Activated CD4-positive, alpha-beta T cell treated with anti-CD3 and anti-CD28 coated beads, Interleukin-2, amount 10 ng/mL, durations not matched to agents 7 days and 5 days (primary cell): ENCODE results near the gene CCDC90B. TPM values are rescaled to one million over a fixed set of nuclear protein-coding genes. Genes with fewer than 3 reads are reported as not detected.
"Not testable (repeated sequence)": the region's sequence is repeated elsewhere in the genome, so short reads cannot be mapped to it uniquely, and the experiment has no call there.

Experiments used
- CTCF ChIA-PET: fragments of 350-600 bp; sonication (Branson Sonifier 250); formaldehyde crosslinking; loops from one replicate; lab custom pipeline; 2021; ENCODE audit warnings: antibody characterized with exemption; lab: Charles Lee
- POLR2A ChIA-PET: fragments of 350-600 bp; sonication (Branson Sonifier 250); formaldehyde crosslinking; loops from one replicate; lab custom pipeline; 2021; ENCODE audit warnings: antibody characterized with exemption; lab: Charles Lee
- DNase-seq: peaks from one replicate; pipeline ENCODE4 v3.0.0-alpha.2; 2020
- H3K27ac Mint-ChIP-seq: one replicate; pipeline ENCODE4 v1.8.0; 2021; ENCODE audit warnings: mild to moderate bottlenecking, moderate library complexity, mixed read lengths
- H3K27me3 Mint-ChIP-seq: one replicate; pipeline ENCODE4 v1.8.0; 2021; ENCODE audit warnings: mixed read lengths
- H3K36me3 Mint-ChIP-seq: one replicate; pipeline ENCODE4 v1.8.0; 2021; ENCODE audit warnings: low read depth, mixed read lengths
- H3K4me1 Mint-ChIP-seq: one replicate; pipeline ENCODE4 v1.8.0; 2021; ENCODE audit warnings: mixed read lengths
- H3K4me3 Mint-ChIP-seq: one replicate; pipeline ENCODE4 v1.8.0; 2021; ENCODE audit warnings: mild to moderate bottlenecking, moderate library complexity, mixed read lengths
- H3K9me3 Mint-ChIP-seq: one replicate; pipeline ENCODE4 v1.8.0; 2021; ENCODE audit warnings: mixed read lengths
- total RNA-seq, 2 experiments: library from RNA; stranded (reverse); gene quantifications; one replicate each; pipeline ENCODE4 v1.2.3, GENCODE V29; 2021

Gene CCDC90B
- total RNA-seq, 2 experiments from 2014 or later = 27.9 to 38.5 TPM

GRCh38 chr11:83282084-83282716 is 4.0 kb downstream of the CCDC90B start:
- peaks cover 4% of the 10 kb centered on the region for H3K9me3 Mint-ChIP-seq
- peaks cover 36% of the 10 kb centered on the region for H3K4me1 Mint-ChIP-seq
- DNase-seq = no peak
- ChIA-PET POLR2A (no interaction called here), CTCF (interaction anchor here (0.6 to 2.4 kb wide), 2 partner anchors 10 to 252 kb away, joined by 3 to 15 read pairs; no protein-coding TSS in a partner anchor)
- H3K27me3 Mint-ChIP-seq = no peaks in the 10 kb centered on the region
- H3K27ac Mint-ChIP-seq = no peak overlapping the region
- no peak overlapping the region for H3K4me3 Mint-ChIP-seq
- H3K36me3 Mint-ChIP-seq = peaks cover 21% of the 10 kb centered on the region

GRCh38 chr11:83280256-83280655 is 5.9 kb downstream of the CCDC90B start:
- peaks cover 28% of the 10 kb centered on the region for H3K36me3 Mint-ChIP-seq
- CTCF ChIA-PET = interaction anchor here (1.0 kb wide), 1 partner anchor 91 kb away, joined by 3 read pairs; no protein-coding TSS in a partner anchor

GRCh38 chr11:83278351-83278750 is 7.8 kb downstream of the CCDC90B start:
- DNase-seq = no peak
- H3K36me3 Mint-ChIP-seq = peaks cover 23% of the 10 kb centered on the region
- CTCF ChIA-PET = no interaction called here
- H3K4me3 Mint-ChIP-seq = no peak overlapping the region
- POLR2A ChIA-PET = no interaction called here
- H3K4me1 Mint-ChIP-seq = peaks cover 14% of the 10 kb centered on the region
- no peaks in the 10 kb centered on the region for H3K9me3 Mint-ChIP-seq
- no peaks in the 10 kb centered on the region for H3K27me3 Mint-ChIP-seq
- H3K27ac Mint-ChIP-seq = no peak overlapping the region

More at GRCh38 chr11:83280256-83280655, 5.9 kb downstream of the CCDC90B start:
- H3K4me3 Mint-ChIP-seq = no peak overlapping the region
- no peaks in the 10 kb centered on the region for H3K27me3 Mint-ChIP-seq
- peaks cover 29% of the 10 kb centered on the region for H3K4me1 Mint-ChIP-seq
- no peak for DNase-seq
- POLR2A ChIA-PET = no interaction called here
- H3K9me3 Mint-ChIP-seq = no peaks in the 10 kb centered on the region
- H3K27ac Mint-ChIP-seq = no peak overlapping the region

DNA sequence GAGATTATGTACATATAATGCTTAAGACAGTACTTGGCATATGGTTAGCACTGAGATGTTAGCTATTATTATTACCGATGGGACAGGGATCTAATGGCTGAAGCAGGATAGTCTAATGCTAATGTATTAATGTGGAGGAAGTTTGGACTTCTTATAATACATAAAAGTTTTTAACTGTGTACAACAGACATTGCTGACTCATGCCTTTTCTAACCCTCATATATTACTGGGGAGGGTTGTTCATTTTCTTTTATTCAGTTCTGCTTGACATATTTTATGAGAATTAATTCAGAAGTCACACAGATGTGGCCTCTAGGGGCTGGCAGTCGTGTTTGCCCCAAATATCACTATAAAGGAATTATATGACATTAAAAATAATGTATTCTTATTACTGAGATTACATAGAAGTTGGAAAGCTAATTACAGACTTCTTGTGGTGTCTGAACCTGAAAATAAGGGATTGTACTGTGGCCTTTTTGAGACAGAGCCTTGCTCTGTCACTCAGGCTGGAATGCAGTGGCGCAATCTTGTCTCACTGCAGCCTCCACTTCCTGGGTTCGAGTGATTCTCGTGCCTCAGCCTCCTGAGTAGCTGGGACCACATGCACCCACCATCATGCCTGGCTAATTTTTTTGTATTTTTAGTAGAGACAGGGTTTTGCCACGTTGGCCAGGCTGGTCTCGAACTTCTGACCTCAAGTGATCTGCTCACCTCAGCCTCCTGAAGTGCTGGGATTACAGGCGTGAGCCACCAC is 10.1 kb downstream of the CCDC90B start:
- POLR2A ChIA-PET = no interaction called here

DNA sequence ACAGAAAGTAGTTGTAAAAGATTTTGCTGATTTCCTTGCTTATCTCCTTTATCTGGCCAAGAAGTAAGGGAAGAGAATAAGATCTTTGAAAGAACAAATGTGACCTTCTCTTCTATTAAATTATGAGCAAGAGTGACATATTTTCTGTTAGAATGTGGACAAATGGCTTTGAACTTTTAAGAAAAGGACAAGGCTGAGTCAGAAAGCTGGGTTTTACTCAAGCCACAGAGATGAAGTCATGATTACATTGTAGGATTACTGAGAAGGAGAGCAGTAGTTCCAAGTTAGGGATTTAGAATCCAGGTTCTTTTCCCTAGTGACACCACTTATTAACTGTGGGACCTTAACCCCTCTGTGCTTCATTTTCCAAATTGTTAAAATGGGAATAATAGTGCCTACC is 13.5 kb downstream of the CCDC90B start:
- Mint-ChIP-seq H3K9me3 (peaks cover 2% of the 10 kb centered on the region), H3K27me3 (no peaks in the 10 kb centered on the region), H3K4me1 (peaks cover 1% of the 10 kb centered on the region), H3K27ac (no peak overlapping the region), H3K4me3 (no peak overlapping the region), H3K36me3 (peaks cover 58% of the 10 kb centered on the region)
- POLR2A ChIA-PET = no interaction called here
- DNase-seq = no peak
- CTCF ChIA-PET = interaction anchor here (1.7 kb wide), 1 partner anchor 19 kb away, joined by 4 read pairs; no protein-coding TSS in a partner anchor

More for the DNA sequence above, 10.1 kb downstream of the CCDC90B start:
- CTCF ChIA-PET = interaction anchor here (0.7 to 1.1 kb wide), 2 partner anchors 26 to 54 kb away, joined by 3 to 5 read pairs; no protein-coding TSS in a partner anchor
- H3K4me1 Mint-ChIP-seq = peaks cover 5% of the 10 kb centered on the region
- no peak overlapping the region for H3K27ac Mint-ChIP-seq
- no peaks in the 10 kb centered on the region for H3K27me3 Mint-ChIP-seq
- H3K36me3 Mint-ChIP-seq = peaks cover 41% of the 10 kb centered on the region
- peaks cover 2% of the 10 kb centered on the region for H3K9me3 Mint-ChIP-seq
- no peak for DNase-seq
- H3K4me3 Mint-ChIP-seq = no peak overlapping the region

GRCh38 chr11:83271734-83272133 is 14.4 kb downstream of the CCDC90B start:
- peaks cover 64% of the 10 kb centered on the region for H3K36me3 Mint-ChIP-seq
- not testable (repeated sequence) for H3K4me1 Mint-ChIP-seq, DNase-seq

GRCh38 chr11:83269080-83269479 is 17.1 kb downstream of the CCDC90B start:
- CTCF ChIA-PET, POLR2A ChIA-PET, DNase-seq, H3K4me1 Mint-ChIP-seq, H3K9me3 Mint-ChIP-seq, H3K27me3 Mint-ChIP-seq, H3K4me3 Mint-ChIP-seq: not testable (repeated sequence)
- Mint-ChIP-seq H3K27ac (peak overlapping the region; percentile 10), H3K36me3 (peaks cover 74% of the 10 kb centered on the region)

More at GRCh38 chr11:83271734-83272133, 14.4 kb downstream of the CCDC90B start:
- H3K4me3 Mint-ChIP-seq, H3K27ac Mint-ChIP-seq, POLR2A ChIA-PET, H3K9me3 Mint-ChIP-seq, CTCF ChIA-PET, H3K27me3 Mint-ChIP-seq: not testable (repeated sequence)

DNA sequence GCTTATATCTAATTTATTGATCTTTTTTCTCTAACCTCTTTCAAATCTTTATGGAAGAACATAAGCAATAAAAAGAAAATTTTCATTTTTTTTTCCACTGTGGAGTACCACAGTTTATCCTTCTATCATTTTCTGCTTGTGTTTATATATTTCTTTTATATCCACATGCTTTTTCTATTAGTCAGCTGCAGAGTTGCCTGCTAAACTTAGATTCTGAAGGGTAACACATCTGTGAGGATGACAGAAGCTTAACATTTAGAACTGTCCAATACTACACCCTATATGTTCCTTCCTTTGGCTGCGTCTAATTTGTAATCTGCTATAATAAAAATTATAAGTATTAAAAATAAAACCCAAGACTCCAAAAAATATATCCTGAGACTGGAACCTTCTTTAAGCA is 20.8 kb downstream of the CCDC90B start:
- H3K27me3 Mint-ChIP-seq = no peaks in the 10 kb centered on the region
- peaks cover 1% of the 10 kb centered on the region for H3K4me1 Mint-ChIP-seq
- no peak for DNase-seq
- ChIA-PET POLR2A (no interaction called here), CTCF (interaction anchor here (1.3 kb wide), 1 partner anchor 10 kb away, joined by 5 read pairs; no protein-coding TSS in a partner anchor)
- H3K27ac Mint-ChIP-seq = no peak overlapping the region
- no peaks in the 10 kb centered on the region for H3K9me3 Mint-ChIP-seq
- no peak overlapping the region for H3K4me3 Mint-ChIP-seq
- H3K36me3 Mint-ChIP-seq = peaks cover 52% of the 10 kb centered on the region

DNA sequence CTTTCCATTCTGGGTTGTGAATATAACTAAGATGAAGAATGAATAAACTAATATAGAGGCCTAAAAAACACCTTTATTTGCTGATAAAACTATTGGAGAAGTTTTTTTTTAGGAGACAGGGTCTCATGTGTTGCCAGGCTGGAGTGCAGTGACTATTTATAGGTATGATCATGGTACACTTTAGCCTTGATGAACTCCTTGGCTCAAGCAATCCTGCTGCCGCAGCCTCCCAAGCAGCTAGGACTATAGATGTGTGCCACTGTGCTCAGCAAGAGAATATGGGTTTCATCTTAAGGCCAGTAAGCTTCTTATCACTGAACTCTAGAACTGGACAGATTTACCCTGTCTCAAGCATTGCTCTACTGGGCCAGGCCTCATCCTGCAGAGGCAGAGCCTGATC is 26.6 kb downstream of the CCDC90B start:
- Mint-ChIP-seq H3K4me1 (no peaks in the 10 kb centered on the region), H3K27ac (no peak overlapping the region), H3K27me3 (no peaks in the 10 kb centered on the region), H3K36me3 (peaks cover 14% of the 10 kb centered on the region), H3K9me3 (no peaks in the 10 kb centered on the region), H3K4me3 (no peak overlapping the region)
- POLR2A ChIA-PET = no interaction called here
- CTCF ChIA-PET = no interaction called here
- no peak for DNase-seq

- CTCF ChIA-PET = interaction anchor here (1.0 to 1.1 kb wide), 2 partner anchors 12 to 30 kb away, joined by 3 read pairs; no protein-coding TSS in a partner anchor
- POLR2A ChIA-PET = no interaction called here
- DNase-seq = no peak
- Mint-ChIP-seq H3K9me3 (no peaks in the 10 kb centered on the region), H3K27ac (no peak overlapping the region), H3K4me1 (no peaks in the 10 kb centered on the region), H3K36me3 (peaks cover 7% of the 10 kb centered on the region), H3K4me3 (no peak overlapping the region), H3K27me3 (no peaks in the 10 kb centered on the region)
Observed at GRCh38 chr11:83257761-83258168, 28.4 kb downstream of the CCDC90B start.

DNA sequence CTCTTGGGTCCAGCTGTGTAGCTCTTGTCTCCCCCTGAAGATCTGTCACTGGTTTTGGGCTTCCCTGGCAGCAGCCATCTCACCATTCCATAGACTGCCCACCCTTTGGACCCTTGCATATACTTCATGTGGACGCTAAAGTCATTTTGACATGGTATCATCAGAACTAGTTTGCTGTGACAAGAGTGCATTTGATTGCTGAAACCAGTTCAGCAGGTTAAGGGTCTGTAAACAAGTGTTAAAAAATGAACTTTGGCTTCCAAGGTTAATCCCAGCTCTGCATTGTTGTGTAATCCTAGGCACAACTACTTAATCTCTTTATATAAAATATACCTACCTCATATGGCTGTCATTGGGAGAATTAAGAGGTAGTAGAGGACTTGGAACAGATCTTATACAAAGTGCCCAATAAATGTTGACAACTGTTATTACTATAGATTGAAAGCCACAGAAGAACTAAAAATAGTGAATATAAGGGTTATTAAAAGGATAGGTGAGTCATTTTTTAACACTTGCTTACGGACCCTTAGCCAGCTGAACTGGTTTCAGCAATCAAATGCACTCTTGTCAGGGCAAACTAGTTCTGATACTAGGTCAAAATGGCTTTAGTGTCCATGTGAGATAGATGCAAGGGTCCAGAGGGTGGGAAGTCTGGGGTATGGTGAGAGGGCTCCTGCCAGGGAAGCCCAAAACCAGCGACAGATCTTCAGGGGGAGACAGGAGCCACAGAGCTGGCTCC is 29.4 kb downstream of the CCDC90B start:
- Mint-ChIP-seq H3K36me3 (peaks cover 6% of the 10 kb centered on the region), H3K4me3 (no peak overlapping the region), H3K4me1 (no peaks in the 10 kb centered on the region), H3K27me3 (no peaks in the 10 kb centered on the region), H3K9me3 (no peaks in the 10 kb centered on the region), H3K27ac (peak overlapping the region; percentile 58)
- DNase-seq = no peak
- ChIA-PET POLR2A (no interaction called here), CTCF (interaction anchor here (0.7 to 1.8 kb wide), 2 partner anchors 8 to 372 kb away, joined by 4 to 5 read pairs; no protein-coding TSS in a partner anchor)

DNA sequence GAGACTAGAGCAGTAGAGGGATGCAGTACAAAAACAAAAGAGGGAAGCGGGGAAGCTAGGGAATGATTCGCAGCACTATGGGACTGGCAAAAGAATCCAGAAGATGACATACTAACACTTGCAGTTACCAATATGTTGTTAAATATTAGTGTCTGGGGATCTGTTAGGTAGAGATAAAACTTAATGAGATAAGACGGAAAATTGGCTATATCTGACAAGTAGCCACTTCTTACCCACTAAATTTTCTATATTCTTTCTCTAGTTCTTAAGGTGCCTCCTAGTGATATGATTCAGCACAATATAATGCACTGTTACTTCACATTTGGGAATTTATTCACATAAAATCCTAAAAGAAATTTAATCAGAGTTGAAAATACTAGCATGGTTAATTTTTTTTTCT is 30.8 kb downstream of the CCDC90B start:
- ChIA-PET POLR2A (no interaction called here), CTCF (interaction anchor here (1.8 kb wide), 1 partner anchor 10 kb away, joined by 5 read pairs; no protein-coding TSS in a partner anchor)
- peaks cover 2% of the 10 kb centered on the region for H3K27me3 Mint-ChIP-seq

More for the DNA sequence above, 30.8 kb downstream of the CCDC90B start:
- Mint-ChIP-seq H3K4me1 (no peaks in the 10 kb centered on the region), H3K27ac (no peak overlapping the region), H3K36me3 (peaks cover 4% of the 10 kb centered on the region), H3K4me3 (no peak overlapping the region), H3K9me3 (no peaks in the 10 kb centered on the region)
- DNase-seq = no peak
